ENCODE data around the gene GRIK2. TPM values are rescaled to one million over a fixed set of nuclear protein-coding genes. Genes with fewer than 3 reads are reported as not detected.

GRIK2 gene
- total RNA-seq, 1 donor from 2014 or later: 3.7 TPM

GRCh38 chr6:101818051-101818450 is 424.5 kb downstream of the GRIK2 start:
- no peaks in the 10 kb centered on the region for H3K36me3 ChIP-seq (ENCODE audit: control insufficient read depth in 3 of 3, insufficient read depth in 3 of 3, low read length in 3 of 3)
- no peaks in the 10 kb centered on the region for H3K27me3 ChIP-seq (ENCODE audit: control insufficient read depth in 3 of 3, insufficient read depth in 3 of 3, low read length in 3 of 3)
- no peaks in the 10 kb centered on the region for H3K9me3 ChIP-seq (ENCODE audit: control insufficient read depth in 3 of 3, low read length in 3 of 3)
- H3K27ac ChIP-seq (ENCODE audit: low read depth, low read length): no peak overlapping the region
- H3K4me3 ChIP-seq (ENCODE audit: low read length in 3 of 3): no peak overlapping the region
- no peaks in the 10 kb centered on the region for H3K4me1 ChIP-seq (ENCODE audit: control insufficient read depth in 3 of 3, insufficient read depth in 3 of 3, low read length in 3 of 3)
- no peak overlapping the region for H3K9ac ChIP-seq (ENCODE audit: low read depth in 1 of 3, low read length in 3 of 3)

GRCh38 chr6:101824551-101825345 is 431.2 kb downstream of the GRIK2 start:
- no peak overlapping the region for H3K27ac ChIP-seq (ENCODE audit: low read depth, low read length)
- H3K27me3 ChIP-seq (ENCODE audit: control insufficient read depth in 3 of 3, insufficient read depth in 3 of 3, low read length in 3 of 3): no peaks in the 10 kb centered on the region
- no peak overlapping the region for H3K4me3 ChIP-seq (ENCODE audit: low read length in 3 of 3)
- no peaks in the 10 kb centered on the region for H3K4me1 ChIP-seq (ENCODE audit: control insufficient read depth in 3 of 3, insufficient read depth in 3 of 3, low read length in 3 of 3)
- H3K36me3 ChIP-seq (ENCODE audit: control insufficient read depth in 3 of 3, insufficient read depth in 3 of 3, low read length in 3 of 3): no peaks in the 10 kb centered on the region
- H3K9ac ChIP-seq (ENCODE audit: low read depth in 1 of 3, low read length in 3 of 3): no peak overlapping the region
- H3K9me3 ChIP-seq (ENCODE audit: control insufficient read depth in 3 of 3, low read length in 3 of 3): peaks cover 0 to 7% (median 2%) of the 10 kb centered on the region in 3 donors

- Histone ChIP-seq H3K9me3 (ENCODE audit: control insufficient read depth in 3 of 3, low read length in 3 of 3) (peaks cover 0 to 7% (median 2%) of the 10 kb centered on the region in 3 donors), H3K9ac (ENCODE audit: low read depth in 1 of 3, low read length in 3 of 3) (no peak overlapping the region), H3K27me3 (ENCODE audit: control insufficient read depth in 3 of 3, insufficient read depth in 3 of 3, low read length in 3 of 3) (no peaks in the 10 kb centered on the region), H3K36me3 (ENCODE audit: control insufficient read depth in 3 of 3, insufficient read depth in 3 of 3, low read length in 3 of 3) (no peaks in the 10 kb centered on the region), H3K27ac (ENCODE audit: low read depth, low read length) (no peak overlapping the region), H3K4me3 (ENCODE audit: low read length in 3 of 3) (no peak overlapping the region), H3K4me1 (ENCODE audit: control insufficient read depth in 3 of 3, insufficient read depth in 3 of 3, low read length in 3 of 3) (no peaks in the 10 kb centered on the region)
These were observed 432.8 kb downstream of the GRIK2 start for GRCh38 chr6:101826269-101826668.

- Histone ChIP-seq H3K4me3 (ENCODE audit: low read length in 3 of 3) (no peak overlapping the region), H3K9ac (ENCODE audit: low read depth in 1 of 3, low read length in 3 of 3) (no peak overlapping the region), H3K36me3 (ENCODE audit: control insufficient read depth in 3 of 3, insufficient read depth in 3 of 3, low read length in 3 of 3) (no peaks in the 10 kb centered on the region), H3K27ac (ENCODE audit: low read depth, low read length) (no peak overlapping the region), H3K4me1 (ENCODE audit: control insufficient read depth in 3 of 3, insufficient read depth in 3 of 3, low read length in 3 of 3) (no peaks in the 10 kb centered on the region), H3K27me3 (ENCODE audit: control insufficient read depth in 3 of 3, insufficient read depth in 3 of 3, low read length in 3 of 3) (no peaks in the 10 kb centered on the region), H3K9me3 (ENCODE audit: control insufficient read depth in 3 of 3, low read length in 3 of 3) (peaks cover 0 to 7% (median 2%) of the 10 kb centered on the region in 3 donors)
These were observed 433.2 kb downstream of the GRIK2 start for GRCh38 chr6:101826678-101827077.

- Histone ChIP-seq H3K27me3 (ENCODE audit: control insufficient read depth in 3 of 3, insufficient read depth in 3 of 3, low read length in 3 of 3) (no peaks in the 10 kb centered on the region), H3K4me1 (ENCODE audit: control insufficient read depth in 3 of 3, insufficient read depth in 3 of 3, low read length in 3 of 3) (no peaks in the 10 kb centered on the region), H3K4me3 (ENCODE audit: low read length in 3 of 3) (no peak overlapping the region), H3K27ac (ENCODE audit: low read depth, low read length) (no peak overlapping the region), H3K9me3 (ENCODE audit: control insufficient read depth in 3 of 3, low read length in 3 of 3) (peaks cover 0 to 7% (median 2%) of the 10 kb centered on the region in 3 donors), H3K9ac (ENCODE audit: low read depth in 1 of 3, low read length in 3 of 3) (no peak overlapping the region), H3K36me3 (ENCODE audit: control insufficient read depth in 3 of 3, insufficient read depth in 3 of 3, low read length in 3 of 3) (no peaks in the 10 kb centered on the region)
These were observed 437.1 kb downstream of the GRIK2 start for GRCh38 chr6:101830501-101831031.

- Histone ChIP-seq H3K4me3 (ENCODE audit: low read length in 3 of 3) (no peak overlapping the region), H3K9ac (ENCODE audit: low read depth in 1 of 3, low read length in 3 of 3) (no peak overlapping the region), H3K9me3 (ENCODE audit: control insufficient read depth in 3 of 3, low read length in 3 of 3) (peaks cover 0 to 7% (median 2%) of the 10 kb centered on the region in 3 donors), H3K27me3 (ENCODE audit: control insufficient read depth in 3 of 3, insufficient read depth in 3 of 3, low read length in 3 of 3) (no peaks in the 10 kb centered on the region), H3K27ac (ENCODE audit: low read depth, low read length) (no peak overlapping the region), H3K4me1 (ENCODE audit: control insufficient read depth in 3 of 3, insufficient read depth in 3 of 3, low read length in 3 of 3) (no peaks in the 10 kb centered on the region), H3K36me3 (ENCODE audit: control insufficient read depth in 3 of 3, insufficient read depth in 3 of 3, low read length in 3 of 3) (no peaks in the 10 kb centered on the region)
These were observed 438.9 kb downstream of the GRIK2 start for GRCh38 chr6:101832371-101832770.

- Histone ChIP-seq H3K4me3 (ENCODE audit: low read length in 3 of 3) (no peak overlapping the region), H3K4me1 (ENCODE audit: control insufficient read depth in 3 of 3, insufficient read depth in 3 of 3, low read length in 3 of 3) (no peaks in the 10 kb centered on the region), H3K9ac (ENCODE audit: low read depth in 1 of 3, low read length in 3 of 3) (no peak overlapping the region), H3K9me3 (ENCODE audit: control insufficient read depth in 3 of 3, low read length in 3 of 3) (no peaks in the 10 kb centered on the region), H3K27ac (ENCODE audit: low read depth, low read length) (no peak overlapping the region), H3K27me3 (ENCODE audit: control insufficient read depth in 3 of 3, insufficient read depth in 3 of 3, low read length in 3 of 3) (no peaks in the 10 kb centered on the region), H3K36me3 (ENCODE audit: control insufficient read depth in 3 of 3, insufficient read depth in 3 of 3, low read length in 3 of 3) (no peaks in the 10 kb centered on the region)
These were observed 446.6 kb downstream of the GRIK2 start for GRCh38 chr6:101840100-101840499.

- no peaks in the 10 kb centered on the region for H3K4me1 ChIP-seq (ENCODE audit: control insufficient read depth in 3 of 3, insufficient read depth in 3 of 3, low read length in 3 of 3)
- no peak overlapping the region for H3K9ac ChIP-seq (ENCODE audit: low read depth in 1 of 3, low read length in 3 of 3)
- no peak overlapping the region for H3K4me3 ChIP-seq (ENCODE audit: low read length in 3 of 3)
- no peak overlapping the region for H3K27ac ChIP-seq (ENCODE audit: low read depth, low read length)
- H3K27me3 ChIP-seq (ENCODE audit: control insufficient read depth in 3 of 3, insufficient read depth in 3 of 3, low read length in 3 of 3): no peaks in the 10 kb centered on the region
- H3K9me3 ChIP-seq (ENCODE audit: control insufficient read depth in 3 of 3, low read length in 3 of 3): no peaks in the 10 kb centered on the region
- no peaks in the 10 kb centered on the region for H3K36me3 ChIP-seq (ENCODE audit: control insufficient read depth in 3 of 3, insufficient read depth in 3 of 3, low read length in 3 of 3)
These were observed 451.7 kb downstream of the GRIK2 start for GRCh38 chr6:101845172-101845571.

GRCh38 chr6:101845621-101846020 is 452.1 kb downstream of the GRIK2 start:
- Histone ChIP-seq H3K36me3 (ENCODE audit: control insufficient read depth in 3 of 3, insufficient read depth in 3 of 3, low read length in 3 of 3) (no peaks in the 10 kb centered on the region), H3K27ac (ENCODE audit: low read depth, low read length) (no peak overlapping the region), H3K9ac (ENCODE audit: low read depth in 1 of 3, low read length in 3 of 3) (no peak overlapping the region), H3K9me3 (ENCODE audit: control insufficient read depth in 3 of 3, low read length in 3 of 3) (no peaks in the 10 kb centered on the region), H3K4me3 (ENCODE audit: low read length in 3 of 3) (no peak overlapping the region), H3K4me1 (ENCODE audit: control insufficient read depth in 3 of 3, insufficient read depth in 3 of 3, low read length in 3 of 3) (no peaks in the 10 kb centered on the region), H3K27me3 (ENCODE audit: control insufficient read depth in 3 of 3, insufficient read depth in 3 of 3, low read length in 3 of 3) (no peaks in the 10 kb centered on the region)

- no peak overlapping the region for H3K27ac ChIP-seq (ENCODE audit: low read depth, low read length)
- no peaks in the 10 kb centered on the region for H3K27me3 ChIP-seq (ENCODE audit: control insufficient read depth in 3 of 3, insufficient read depth in 3 of 3, low read length in 3 of 3)
- no peak overlapping the region for H3K9ac ChIP-seq (ENCODE audit: low read depth in 1 of 3, low read length in 3 of 3)
- no peaks in the 10 kb centered on the region for H3K36me3 ChIP-seq (ENCODE audit: control insufficient read depth in 3 of 3, insufficient read depth in 3 of 3, low read length in 3 of 3)
- H3K9me3 ChIP-seq (ENCODE audit: control insufficient read depth in 3 of 3, low read length in 3 of 3): no peaks in the 10 kb centered on the region
- no peaks in the 10 kb centered on the region for H3K4me1 ChIP-seq (ENCODE audit: control insufficient read depth in 3 of 3, insufficient read depth in 3 of 3, low read length in 3 of 3)
- H3K4me3 ChIP-seq (ENCODE audit: low read length in 3 of 3): no peak overlapping the region
These were observed 454.2 kb downstream of the GRIK2 start for GRCh38 chr6:101847690-101848089.

Measured in skeletal muscle tissue (tissue), 4 donors.